Measurements from ENCODE around the gene CPM.
A peak's percentile ranks its signal among the peaks of the same experiment; 100 is the strongest.

CPM gene

GRCh38 chr12:68932961-68933893, at the start of gene CPM:
Gene CPM (minus strand): TSS chr12:68933171. CDS start chr12:68932837, 334 bp downstream.
- DNase-seq (ENCODE audit: low spot score) = peak; percentile 88

GRCh38 chr12:68981516-68981915, 48.5 kb upstream of the CPM start:
- DNase-seq (ENCODE audit: low spot score) = no peak

GRCh38 chr12:68980476-68981212, 47.7 kb upstream of the CPM start:
- DNase-seq (ENCODE audit: low spot score) = no peak

GRCh38 chr12:68978678-68979077, 45.7 kb upstream of the CPM start:
- DNase-seq (ENCODE audit: low spot score) = no peak

GRCh38 chr12:68977909-68978610, 45.1 kb upstream of the CPM start:
- no peak for DNase-seq (ENCODE audit: low spot score)

GRCh38 chr12:68977335-68977734, 44.4 kb upstream of the CPM start:
- DNase-seq (ENCODE audit: low spot score) = no peak

- peak; percentile 25 for DNase-seq (ENCODE audit: low spot score)
Observed at GRCh38 chr12:68976395-68976841, 43.4 kb upstream of the CPM start.

- DNase-seq (ENCODE audit: low spot score) = no peak
Observed at GRCh38 chr12:68975811-68976210, 42.8 kb upstream of the CPM start.

GRCh38 chr12:68972595-68972994, 39.6 kb upstream of the CPM start:
- DNase-seq (ENCODE audit: low spot score) = peak; percentile 36

GRCh38 chr12:68971404-68971803, 38.4 kb upstream of the CPM start:
- DNase-seq (ENCODE audit: low spot score) = no peak

- DNase-seq (ENCODE audit: low spot score) = no peak
Observed at GRCh38 chr12:68970951-68971350, 38.0 kb upstream of the CPM start.

GRCh38 chr12:68970306-68970705, 37.3 kb upstream of the CPM start:
- DNase-seq (ENCODE audit: low spot score) = no peak

- DNase-seq (ENCODE audit: low spot score) = no peak
Observed at GRCh38 chr12:68967046-68967445, 34.1 kb upstream of the CPM start.

GRCh38 chr12:68963856-68964745, 31.1 kb upstream of the CPM start:
- DNase-seq (ENCODE audit: low spot score) = no peak

GRCh38 chr12:68962877-68963855, 30.2 kb upstream of the CPM start:
- no peak for DNase-seq (ENCODE audit: low spot score)

GRCh38 chr12:68959891-68960464, 27.0 kb upstream of the CPM start:
- no peak for DNase-seq (ENCODE audit: low spot score)

GRCh38 chr12:68959143-68959858, 26.3 kb upstream of the CPM start:
- DNase-seq (ENCODE audit: low spot score) = no peak

- no peak for DNase-seq (ENCODE audit: low spot score)
Observed at GRCh38 chr12:68958322-68958721, 25.4 kb upstream of the CPM start.

- DNase-seq (ENCODE audit: low spot score) = no peak
Observed at GRCh38 chr12:68957273-68957672, 24.3 kb upstream of the CPM start.

Measured in HuH-7 (cell line).